ENCODE measurements around the gene HBE1.
A peak's percentile ranks its signal among the peaks of the same experiment; 100 is the strongest.
"Not testable (repeated sequence)": the region's sequence is repeated elsewhere in the genome, so short reads cannot be mapped to it uniquely, and the experiment has no call there.

Gene HBE1

DNA sequence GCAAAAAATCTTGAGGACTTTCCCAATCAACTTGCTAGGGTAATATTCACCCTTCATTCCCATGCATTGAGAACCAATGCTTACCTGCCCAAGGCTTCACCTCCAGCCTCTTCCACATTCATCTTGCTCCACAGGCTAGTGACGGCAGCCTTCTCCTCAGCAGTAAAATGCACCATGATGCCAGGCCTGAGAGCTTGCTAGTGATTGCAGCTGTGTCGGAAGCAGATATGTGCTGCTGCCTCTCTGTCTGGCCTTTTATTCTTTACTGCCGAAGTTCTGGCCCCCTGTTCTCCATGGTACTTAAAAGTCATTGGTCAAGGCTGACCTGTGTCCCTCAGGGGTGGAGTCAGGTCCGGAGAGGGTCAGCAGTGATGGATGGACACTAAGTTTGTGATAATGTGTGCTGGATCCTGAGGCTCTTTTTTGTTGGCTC, at the start of gene HBE1:
Gene HBE1, minus strand, starts transcription at position 231 of the 433 bp plus-strand sequence. Its CDS starts 55 bp downstream, at position 176.
- Mint-ChIP-seq H3K36me3 (no peaks in the 10 kb centered on the region), H3K9me3 (no peaks in the 10 kb centered on the region), H3K27ac (no peak within 1 kb of the TSS)

DNA sequence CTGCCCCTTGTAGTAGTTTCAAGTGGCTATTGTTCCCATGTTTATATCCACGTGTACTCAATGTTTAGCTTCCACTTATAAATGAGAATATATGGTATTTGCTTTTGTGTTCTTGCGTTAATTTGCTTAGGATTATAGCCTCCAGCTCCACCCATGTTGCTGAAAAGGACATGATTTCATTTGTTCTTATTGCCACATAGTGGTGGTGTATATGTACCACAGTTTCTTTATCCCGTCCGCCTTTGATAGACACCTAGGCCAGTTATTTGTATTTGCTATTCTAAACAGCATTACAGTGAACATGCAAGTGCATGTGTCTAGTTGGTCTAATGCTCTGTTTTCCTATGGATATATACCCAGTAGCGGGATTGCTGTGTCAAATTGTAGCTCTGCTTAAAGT, 47.5 kb upstream of the HBE1 start:
- Mint-ChIP-seq H3K27ac (no peak overlapping the region), H3K9me3 (peaks cover 5 to 7% of the 10 kb centered on the region in 2 donors), H3K27me3 (no peaks in the 10 kb centered on the region), H3K4me3 (no peak overlapping the region), H3K36me3 (no peaks in the 10 kb centered on the region), H3K4me1 (no peaks in the 10 kb centered on the region)
- ATAC-seq (replicated peaks) (no peak), DNase-seq (no peak)

More for the DNA sequence above, at the start of gene HBE1:
- DNase-seq (no peak), ATAC-seq (replicated peaks) (no peak)
- H3K4me3 Mint-ChIP-seq, result no peak within 1 kb of the TSS
- no peaks in the 10 kb centered on the region for H3K4me1 Mint-ChIP-seq
- no peaks in the 10 kb centered on the region for H3K27me3 Mint-ChIP-seq

DNA sequence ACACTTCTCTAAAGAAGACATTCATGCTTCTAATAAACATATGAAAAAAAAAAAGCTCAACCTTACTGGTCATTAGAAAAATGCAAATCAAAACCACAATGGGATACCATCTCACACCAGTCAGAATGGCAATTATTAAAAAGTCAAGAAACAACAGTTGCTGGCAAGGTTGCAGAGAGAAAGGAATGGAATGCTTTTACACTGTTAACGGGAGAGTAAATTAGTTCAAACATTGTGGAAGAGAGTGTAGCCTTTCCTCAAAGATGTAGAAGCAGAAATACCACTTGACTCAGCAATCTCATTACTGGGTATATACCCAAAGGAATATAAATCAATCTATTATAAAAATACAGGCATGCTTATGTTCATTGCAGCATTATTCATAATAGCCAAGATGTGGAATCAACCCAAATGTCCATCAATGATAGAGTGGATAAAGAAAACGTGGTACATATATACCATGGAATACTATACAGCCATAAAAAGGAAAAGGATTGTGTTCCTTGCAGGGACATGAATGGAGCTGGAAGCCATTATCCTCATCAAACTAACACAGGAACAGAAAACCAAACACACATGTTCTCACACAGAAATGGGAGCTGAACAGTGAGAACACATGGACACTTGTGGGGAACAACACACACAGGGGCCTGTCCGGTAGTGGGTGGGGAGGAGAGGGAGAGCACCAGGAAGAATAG, 43.7 kb upstream of the HBE1 start:
- not testable (repeated sequence) for H3K27me3 Mint-ChIP-seq; H3K27ac Mint-ChIP-seq; DNase-seq; H3K4me1 Mint-ChIP-seq; H3K36me3 Mint-ChIP-seq; ATAC-seq (replicated peaks); H3K9me3 Mint-ChIP-seq; H3K4me3 Mint-ChIP-seq

DNA sequence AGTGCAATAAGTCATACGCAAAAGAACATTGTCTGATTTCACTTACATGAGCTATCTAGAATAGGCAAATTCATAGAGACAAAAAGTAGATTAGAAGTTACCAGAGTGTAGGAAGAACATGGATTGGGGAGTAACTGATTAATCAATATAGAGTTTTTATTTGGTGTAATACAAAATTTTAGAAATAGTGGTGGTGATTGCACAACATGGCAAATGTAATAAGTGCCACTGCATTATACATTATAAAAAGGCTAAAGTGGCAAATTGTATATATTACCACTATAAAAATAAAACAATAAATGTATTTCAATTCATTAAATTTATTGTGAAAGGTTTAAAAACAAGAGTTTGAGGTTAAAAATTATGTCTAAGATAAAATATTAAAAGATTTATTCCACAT, 40.7 kb upstream of the HBE1 start:
- DNase-seq (no peak), ATAC-seq (replicated peaks) (no peak)
- H3K4me1 Mint-ChIP-seq, result no peaks in the 10 kb centered on the region
- H3K4me3 Mint-ChIP-seq, result no peak overlapping the region
- H3K9me3 Mint-ChIP-seq, result peaks cover 5 to 7% of the 10 kb centered on the region in 2 donors
- no peak overlapping the region for H3K27ac Mint-ChIP-seq
- peaks cover 0 to 4% of the 10 kb centered on the region in 2 donors for H3K27me3 Mint-ChIP-seq
- no peaks in the 10 kb centered on the region for H3K36me3 Mint-ChIP-seq

DNA sequence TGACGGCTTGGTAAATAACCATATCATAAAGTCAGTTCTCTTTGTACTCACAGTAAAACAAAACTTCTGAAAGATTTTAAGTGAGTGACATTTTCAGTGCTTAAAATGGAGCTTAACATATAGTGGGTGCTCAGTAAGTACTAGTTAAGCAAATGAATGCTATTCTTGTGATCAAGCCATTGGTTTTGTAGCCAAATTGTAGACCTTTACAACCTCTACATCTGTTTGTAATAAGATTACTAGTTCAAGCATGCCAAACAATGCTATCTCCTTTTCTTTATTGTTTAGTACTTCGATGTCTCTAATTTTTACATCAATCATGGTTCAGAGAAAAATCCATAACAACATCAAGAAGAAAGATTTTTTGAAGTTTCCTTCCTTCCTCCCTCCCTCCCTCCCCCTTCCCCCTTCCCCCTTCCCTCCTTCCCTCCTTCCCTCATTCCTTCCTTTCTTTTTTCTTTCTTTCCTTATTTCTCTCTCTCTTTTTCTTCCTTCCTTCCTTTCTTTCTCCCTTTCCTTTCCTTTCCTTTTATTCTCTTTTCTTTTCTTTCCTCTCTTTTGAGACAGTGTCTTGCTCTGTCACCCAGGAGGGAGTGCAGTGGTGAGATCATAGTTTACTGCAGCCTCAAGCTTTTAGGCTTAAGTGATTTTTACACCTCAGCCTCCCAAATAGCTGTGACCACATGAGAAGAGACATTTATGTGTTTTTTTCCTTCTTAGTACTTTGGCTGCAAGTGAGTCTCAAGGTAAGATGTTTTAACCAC, 37.7 kb upstream of the HBE1 start:
- no peak overlapping the region for H3K4me3 Mint-ChIP-seq

DNA sequence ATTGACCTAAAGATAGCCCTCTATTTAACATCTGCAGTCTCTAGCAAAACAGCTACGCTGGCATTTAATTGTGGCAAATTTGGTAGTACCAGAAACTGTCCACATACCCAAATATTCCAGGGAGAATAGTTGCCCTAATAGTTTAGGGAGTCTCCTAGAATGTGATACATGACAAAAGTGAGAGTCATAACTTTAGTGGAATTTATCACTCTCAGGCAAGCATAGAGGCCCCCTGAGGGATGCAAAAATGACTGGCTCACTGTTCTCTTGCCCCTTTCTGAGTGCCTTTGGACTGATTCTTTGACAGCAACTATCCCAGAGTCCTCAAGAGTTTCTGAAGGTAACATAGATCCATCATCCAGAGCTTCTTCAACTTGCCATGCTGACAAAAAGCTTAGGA, 34.3 kb upstream of the HBE1 start:
- no peaks in the 10 kb centered on the region for H3K9me3 Mint-ChIP-seq
- ATAC-seq (replicated peaks) (no peak), DNase-seq (no peak)
- no peaks in the 10 kb centered on the region for H3K36me3 Mint-ChIP-seq
- no peak overlapping the region for H3K4me3 Mint-ChIP-seq
- H3K4me1 Mint-ChIP-seq, result no peaks in the 10 kb centered on the region
- no peak overlapping the region for H3K27ac Mint-ChIP-seq
- peaks cover 0 to 4% of the 10 kb centered on the region in 2 donors for H3K27me3 Mint-ChIP-seq

More for the DNA sequence above, 37.7 kb upstream of the HBE1 start:
- Mint-ChIP-seq H3K9me3 (no peaks in the 10 kb centered on the region), H3K27me3 (peaks cover 0 to 4% of the 10 kb centered on the region in 2 donors), H3K27ac (no peak overlapping the region), H3K36me3 (no peaks in the 10 kb centered on the region), H3K4me1 (no peaks in the 10 kb centered on the region)
- DNase-seq (no peak), ATAC-seq (replicated peaks) (no peak)

DNA sequence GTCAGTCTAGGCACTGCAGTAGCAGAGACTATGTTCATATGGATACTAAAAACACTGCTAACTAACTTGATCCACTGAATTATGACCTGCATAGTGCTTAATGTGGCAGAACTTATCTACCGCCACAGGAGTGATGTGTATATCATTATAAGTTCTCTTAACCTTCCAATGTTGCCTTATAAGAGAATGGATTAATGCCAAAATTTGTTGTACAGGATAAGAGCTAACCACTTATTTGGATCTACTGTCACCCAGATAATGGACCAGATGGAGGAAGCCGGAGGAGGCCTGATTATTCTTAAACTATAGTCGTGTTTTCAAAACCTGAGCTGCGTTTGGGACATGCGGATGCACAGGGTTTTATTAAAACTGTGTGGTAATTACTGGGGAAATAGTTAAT, 33.9 kb upstream of the HBE1 start:
- Mint-ChIP-seq H3K36me3 (no peaks in the 10 kb centered on the region), H3K4me3 (no peak overlapping the region), H3K27ac (no peak overlapping the region), H3K4me1 (no peaks in the 10 kb centered on the region), H3K27me3 (peaks cover 0 to 4% of the 10 kb centered on the region in 2 donors), H3K9me3 (no peaks in the 10 kb centered on the region)
- no peak for ATAC-seq (replicated peaks)
- DNase-seq, result no peak

DNA sequence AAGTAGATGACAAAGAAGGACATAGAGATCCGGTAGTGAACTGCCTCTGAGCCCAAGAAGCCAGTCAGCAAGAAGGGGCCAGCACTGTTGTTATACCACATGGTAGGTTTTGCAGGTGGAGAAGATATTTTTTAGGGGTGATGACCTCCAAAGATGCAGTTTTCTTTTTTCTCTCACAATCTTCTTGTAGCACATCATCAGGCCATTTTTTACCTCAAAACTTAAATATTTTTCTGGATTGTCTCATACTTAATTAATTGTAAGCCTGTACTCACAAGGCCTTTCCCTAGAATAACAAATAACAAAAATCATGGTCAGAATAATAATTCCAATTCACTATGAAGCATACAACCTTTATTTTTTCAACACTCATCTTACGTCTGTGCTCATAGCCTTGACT, 32.1 kb upstream of the HBE1 start, which contains the start of gene OR51B4:
Gene OR51B4, minus strand, starts transcription at position 101 of the 400 bp plus-strand sequence. Its CDS starts 0 bp downstream, at position 101.
- ATAC-seq (replicated peaks), result no peak
- H3K4me3 Mint-ChIP-seq, result no peak within 1 kb of the TSS
- no peak for DNase-seq
- no peaks in the 10 kb centered on the region for H3K36me3 Mint-ChIP-seq
- no peaks in the 10 kb centered on the region for H3K4me1 Mint-ChIP-seq
- peaks cover 0 to 4% of the 10 kb centered on the region in 2 donors for H3K27me3 Mint-ChIP-seq
- no peaks in the 10 kb centered on the region for H3K9me3 Mint-ChIP-seq
- no peak within 1 kb of the TSS for H3K27ac Mint-ChIP-seq

DNA sequence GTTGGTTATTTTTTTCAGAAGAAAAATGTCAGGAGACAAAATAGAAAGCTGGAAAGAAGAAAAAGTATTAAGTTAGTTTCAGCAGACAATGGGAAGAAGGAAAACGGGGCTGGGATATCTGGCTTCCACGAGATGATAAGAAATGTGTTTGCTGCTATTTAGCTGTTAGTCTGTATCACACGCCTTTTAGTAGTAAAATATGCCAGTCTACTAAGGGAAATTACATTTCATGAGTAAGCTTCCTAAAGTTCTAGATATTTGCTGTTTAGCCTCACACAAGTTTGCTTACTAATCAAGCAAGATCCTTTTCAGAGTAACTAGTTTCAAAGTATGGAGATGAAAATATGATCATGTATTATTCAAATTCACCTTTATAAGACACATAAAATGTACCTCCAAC, 30.5 kb upstream of the HBE1 start:
- peaks cover 0 to 4% of the 10 kb centered on the region in 2 donors for H3K27me3 Mint-ChIP-seq
- H3K36me3 Mint-ChIP-seq, result no peaks in the 10 kb centered on the region
- no peaks in the 10 kb centered on the region for H3K4me1 Mint-ChIP-seq
- DNase-seq (no peak), ATAC-seq (replicated peaks) (no peak)
- no peaks in the 10 kb centered on the region for H3K9me3 Mint-ChIP-seq
- H3K27ac Mint-ChIP-seq, result no peak overlapping the region
- H3K4me3 Mint-ChIP-seq, result no peak overlapping the region

DNA sequence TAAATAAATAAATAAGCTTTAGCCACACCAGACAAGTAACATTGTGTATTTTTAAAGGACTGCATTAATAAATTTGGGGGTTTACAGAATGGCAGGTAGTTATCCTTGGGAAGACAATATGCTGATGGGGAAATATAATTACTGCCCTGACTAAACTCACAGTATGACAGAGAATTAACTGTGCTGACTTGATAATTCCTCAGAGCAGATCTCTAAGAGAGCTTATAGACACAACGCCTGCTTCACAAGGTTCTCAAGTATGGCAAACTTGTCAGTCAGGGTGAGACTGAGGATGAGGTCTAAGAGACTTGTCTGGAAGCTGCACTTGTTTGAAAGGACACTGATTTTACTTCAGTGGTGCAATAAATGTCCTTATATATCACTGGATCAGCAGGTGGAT, 28.7 kb upstream of the HBE1 start:
- Mint-ChIP-seq H3K4me3 (no peak overlapping the region), H3K9me3 (peaks cover 0 to 2% of the 10 kb centered on the region in 2 donors), H3K36me3 (no peaks in the 10 kb centered on the region)

DNA sequence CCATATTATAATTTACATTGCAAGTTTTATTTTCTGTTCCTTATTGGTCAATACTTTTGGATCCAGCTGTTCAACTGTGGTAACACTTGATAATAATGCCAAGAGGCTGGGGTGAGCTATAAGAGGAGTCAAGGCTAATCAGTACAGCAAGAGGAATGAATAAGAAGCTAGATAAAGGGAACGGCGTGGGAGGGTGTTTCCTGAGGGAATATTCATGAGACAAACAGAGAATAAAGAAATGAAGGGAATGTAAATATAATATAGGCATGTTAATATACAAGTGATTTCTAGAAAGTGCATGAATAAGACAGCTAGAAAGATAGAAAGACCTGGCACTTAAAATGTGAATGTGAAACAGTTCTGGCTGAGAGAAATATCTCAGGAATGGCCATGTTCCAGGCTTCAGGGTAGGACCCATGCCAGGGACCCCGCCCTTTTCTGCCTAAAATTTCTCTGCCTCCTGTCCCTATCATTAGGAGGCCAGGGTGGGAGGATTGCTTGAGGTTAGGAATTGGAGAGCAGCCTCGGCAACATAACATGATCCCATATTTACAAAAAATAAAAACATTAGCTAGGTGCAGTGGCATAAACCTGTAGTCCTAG, 28.1 kb upstream of the HBE1 start:
- H3K4me1 Mint-ChIP-seq, result no peaks in the 10 kb centered on the region
- no peak overlapping the region for H3K27ac Mint-ChIP-seq
- no peaks in the 10 kb centered on the region for H3K36me3 Mint-ChIP-seq
- DNase-seq (no peak), ATAC-seq (replicated peaks) (no peak)
- peaks cover 0 to 4% of the 10 kb centered on the region in 2 donors for H3K27me3 Mint-ChIP-seq
- H3K9me3 Mint-ChIP-seq, result peaks cover 0 to 2% of the 10 kb centered on the region in 2 donors
- no peak overlapping the region for H3K4me3 Mint-ChIP-seq

More for the DNA sequence above, 28.7 kb upstream of the HBE1 start:
- Mint-ChIP-seq H3K27ac (no peak overlapping the region), H3K27me3 (peaks cover 0 to 4% of the 10 kb centered on the region in 2 donors), H3K4me1 (no peaks in the 10 kb centered on the region)
- no peak for ATAC-seq (replicated peaks)
- DNase-seq, result no peak

DNA sequence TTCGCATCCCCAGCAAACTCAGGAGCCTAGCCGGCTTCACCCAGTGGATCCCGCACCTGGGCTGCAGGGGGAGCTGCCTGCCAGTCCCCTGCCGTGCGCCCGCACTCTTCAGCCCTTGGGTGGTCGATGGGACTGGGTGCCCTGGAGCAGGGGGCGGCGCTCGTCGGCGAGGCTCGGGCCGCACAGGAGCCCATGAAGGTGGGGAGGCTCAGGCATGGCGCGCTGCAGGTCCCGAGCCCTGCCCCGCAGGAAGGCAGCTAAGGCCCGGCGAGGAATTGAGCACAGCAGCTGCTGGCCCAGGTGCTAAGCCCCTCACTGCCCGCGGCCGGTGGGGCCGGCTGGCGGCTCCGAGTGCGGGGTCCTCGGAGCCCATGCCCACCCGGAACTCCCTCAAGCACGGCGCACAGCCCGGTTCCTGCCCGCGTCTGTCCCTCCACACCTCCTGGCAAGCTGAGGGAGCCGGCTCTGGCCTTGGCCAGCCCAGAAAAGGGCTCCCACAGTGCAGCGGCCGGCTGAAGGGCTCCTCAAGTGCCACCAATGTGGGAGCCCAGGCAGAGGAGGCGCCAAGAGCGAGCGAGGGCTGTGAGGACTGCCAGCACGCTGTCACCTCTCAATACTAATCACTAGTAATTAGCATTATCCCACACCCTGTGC, 24.7 kb upstream of the HBE1 start:
- not testable (repeated sequence) for ATAC-seq (replicated peaks); H3K27ac Mint-ChIP-seq; H3K27me3 Mint-ChIP-seq; DNase-seq; H3K4me3 Mint-ChIP-seq; H3K36me3 Mint-ChIP-seq; H3K4me1 Mint-ChIP-seq; H3K9me3 Mint-ChIP-seq

DNA sequence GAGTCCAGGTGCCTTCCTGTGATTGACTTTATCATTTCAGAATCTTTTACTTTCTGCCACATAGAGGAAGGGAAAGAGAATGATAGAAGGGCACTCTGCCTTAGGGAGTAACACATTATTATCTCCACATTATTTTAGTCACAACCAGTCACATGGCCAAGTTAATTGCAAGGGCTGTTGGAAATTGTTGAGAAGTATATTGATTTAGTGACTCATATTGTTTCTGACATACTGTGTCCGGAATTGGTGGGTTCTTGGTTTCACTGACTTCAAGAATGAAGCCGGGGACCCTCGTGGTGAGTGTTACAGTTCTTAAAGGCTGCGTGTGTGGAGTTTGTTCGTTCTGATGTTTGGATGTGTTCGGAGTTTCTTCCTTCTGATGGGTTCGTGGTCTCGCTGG, 23.3 kb upstream of the HBE1 start:
- Mint-ChIP-seq H3K4me3 (no peak overlapping the region), H3K27ac (no peak overlapping the region), H3K36me3 (no peaks in the 10 kb centered on the region), H3K4me1 (no peaks in the 10 kb centered on the region), H3K27me3 (peaks cover 0 to 4% of the 10 kb centered on the region in 2 donors), H3K9me3 (peaks cover 0 to 2% of the 10 kb centered on the region in 2 donors)
- no peak for DNase-seq
- no peak for ATAC-seq (replicated peaks)

DNA sequence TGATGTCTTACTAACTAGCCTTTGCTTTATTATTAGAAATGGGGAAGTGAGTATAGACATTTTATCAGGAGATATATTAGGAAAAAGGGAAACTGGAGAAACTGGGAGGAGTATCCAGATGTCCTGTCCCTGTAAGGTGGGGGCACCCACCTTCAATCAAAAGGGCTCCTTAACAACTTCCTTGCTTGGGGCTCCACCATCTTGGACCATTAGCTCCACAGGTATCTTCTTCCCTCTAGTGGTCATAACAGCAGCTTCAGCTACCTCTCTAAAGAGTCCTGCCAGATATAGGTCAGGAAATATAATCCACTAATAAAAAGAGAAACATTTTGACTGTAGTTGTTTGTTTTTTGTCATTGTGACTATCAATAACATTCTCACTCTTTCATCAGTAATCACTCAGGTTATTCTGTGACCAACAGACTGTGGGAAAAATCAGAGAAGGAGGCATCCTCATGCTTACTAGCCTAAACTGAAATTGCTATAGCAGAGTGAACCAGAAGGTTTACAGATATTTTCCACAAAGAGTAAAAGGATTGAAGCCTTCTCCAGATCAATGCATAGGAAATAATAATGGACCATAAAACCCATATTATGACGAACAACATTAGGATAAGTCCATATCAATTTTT, 21.6 kb upstream of the HBE1 start:
- ATAC-seq (replicated peaks), result peak; percentile 68 to 79
- H3K27me3 Mint-ChIP-seq, result no peaks in the 10 kb centered on the region
- H3K36me3 Mint-ChIP-seq, result no peaks in the 10 kb centered on the region
- DNase-seq, result no peak
- H3K4me1 Mint-ChIP-seq, result no peaks in the 10 kb centered on the region
- H3K9me3 Mint-ChIP-seq, result peaks cover 0 to 2% of the 10 kb centered on the region in 2 donors
- no peak overlapping the region for H3K27ac Mint-ChIP-seq
- H3K4me3 Mint-ChIP-seq, result no peak overlapping the region
